C4-2B (cell line): ENCODE data around the gene PSAPL1.

Source experiments
- ZFX ChIP-seq: fragments of 450-650 bp; IDR thresholded peaks from 2 replicates; pipeline ENCODE4 v1.6.1; 2017
- TF ChIP-seq, protein P1 (sequence below): fragments of 450-650 bp; conservative IDR thresholded peaks from 2 replicates; pipeline ENCODE4 v1.5.1; 2017; ENCODE audit warnings: mild to moderate bottlenecking

DNA sequence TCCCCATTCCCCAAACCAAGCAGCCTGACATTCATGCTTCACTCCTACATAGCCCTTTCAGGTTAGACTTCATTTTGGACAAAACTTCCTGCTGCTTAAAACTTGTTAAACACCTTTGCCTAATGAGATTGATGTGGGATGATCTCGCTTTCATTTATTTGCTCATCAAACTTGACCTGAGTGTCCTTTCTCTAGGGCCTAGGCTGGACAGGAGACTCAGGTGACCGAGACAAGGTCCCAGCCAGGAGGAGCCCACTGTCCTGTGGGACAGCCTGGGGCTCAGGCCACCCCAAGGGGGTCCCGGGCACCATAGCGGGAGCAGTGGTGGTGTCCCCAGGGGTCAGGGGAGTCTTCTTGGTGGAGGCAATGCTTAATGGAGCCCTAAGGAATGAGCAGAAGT is 23.7 kb upstream of the PSAPL1 start:
- TF ChIP-seq, protein P1, sequence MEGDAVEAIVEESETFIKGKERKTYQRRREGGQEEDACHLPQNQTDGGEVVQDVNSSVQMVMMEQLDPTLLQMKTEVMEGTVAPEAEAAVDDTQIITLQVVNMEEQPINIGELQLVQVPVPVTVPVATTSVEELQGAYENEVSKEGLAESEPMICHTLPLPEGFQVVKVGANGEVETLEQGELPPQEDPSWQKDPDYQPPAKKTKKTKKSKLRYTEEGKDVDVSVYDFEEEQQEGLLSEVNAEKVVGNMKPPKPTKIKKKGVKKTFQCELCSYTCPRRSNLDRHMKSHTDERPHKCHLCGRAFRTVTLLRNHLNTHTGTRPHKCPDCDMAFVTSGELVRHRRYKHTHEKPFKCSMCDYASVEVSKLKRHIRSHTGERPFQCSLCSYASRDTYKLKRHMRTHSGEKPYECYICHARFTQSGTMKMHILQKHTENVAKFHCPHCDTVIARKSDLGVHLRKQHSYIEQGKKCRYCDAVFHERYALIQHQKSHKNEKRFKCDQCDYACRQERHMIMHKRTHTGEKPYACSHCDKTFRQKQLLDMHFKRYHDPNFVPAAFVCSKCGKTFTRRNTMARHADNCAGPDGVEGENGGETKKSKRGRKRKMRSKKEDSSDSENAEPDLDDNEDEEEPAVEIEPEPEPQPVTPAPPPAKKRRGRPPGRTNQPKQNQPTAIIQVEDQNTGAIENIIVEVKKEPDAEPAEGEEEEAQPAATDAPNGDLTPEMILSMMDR, result no peak
- TF ChIP-seq ZFX, result no peak
